Activated CD8-positive, alpha-beta memory T cell treated with anti-CD3 and anti-CD28 coated beads for 48 hours (primary cell): Measurements from ENCODE around the gene TSHR.
"Not testable (repeated sequence)": the region's sequence is repeated elsewhere in the genome, so short reads cannot be mapped to it uniquely, and the experiment has no call there.

Experiments used
- DNase-seq, 3 experiments: peaks; one replicate each; pipeline ENCODE4 v3.0.0-alpha.2; 2020; ENCODE audit warnings: low read depth in 2 of 3, low spot score in 2 of 3

The TSHR gene

DNA sequence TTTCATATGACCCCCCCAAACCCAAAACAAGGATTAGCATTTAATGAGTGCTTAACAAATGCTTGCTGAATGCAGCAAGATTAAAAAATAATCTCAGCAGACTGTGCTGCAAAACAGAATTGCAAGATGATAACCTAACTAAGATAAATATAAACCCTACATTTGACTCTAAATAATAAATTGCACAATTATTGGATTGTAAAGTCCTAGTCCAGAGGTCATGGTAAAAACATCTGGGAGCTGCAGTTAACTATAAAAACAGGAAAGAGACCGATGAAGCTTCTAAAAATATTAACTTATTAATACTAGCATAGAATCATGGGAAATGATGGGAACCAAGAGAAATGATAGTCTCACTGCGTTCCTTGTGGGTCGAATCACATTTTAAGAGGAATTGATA, 37.2 kb downstream of the TSHR start:
- no peak for DNase-seq

DNA sequence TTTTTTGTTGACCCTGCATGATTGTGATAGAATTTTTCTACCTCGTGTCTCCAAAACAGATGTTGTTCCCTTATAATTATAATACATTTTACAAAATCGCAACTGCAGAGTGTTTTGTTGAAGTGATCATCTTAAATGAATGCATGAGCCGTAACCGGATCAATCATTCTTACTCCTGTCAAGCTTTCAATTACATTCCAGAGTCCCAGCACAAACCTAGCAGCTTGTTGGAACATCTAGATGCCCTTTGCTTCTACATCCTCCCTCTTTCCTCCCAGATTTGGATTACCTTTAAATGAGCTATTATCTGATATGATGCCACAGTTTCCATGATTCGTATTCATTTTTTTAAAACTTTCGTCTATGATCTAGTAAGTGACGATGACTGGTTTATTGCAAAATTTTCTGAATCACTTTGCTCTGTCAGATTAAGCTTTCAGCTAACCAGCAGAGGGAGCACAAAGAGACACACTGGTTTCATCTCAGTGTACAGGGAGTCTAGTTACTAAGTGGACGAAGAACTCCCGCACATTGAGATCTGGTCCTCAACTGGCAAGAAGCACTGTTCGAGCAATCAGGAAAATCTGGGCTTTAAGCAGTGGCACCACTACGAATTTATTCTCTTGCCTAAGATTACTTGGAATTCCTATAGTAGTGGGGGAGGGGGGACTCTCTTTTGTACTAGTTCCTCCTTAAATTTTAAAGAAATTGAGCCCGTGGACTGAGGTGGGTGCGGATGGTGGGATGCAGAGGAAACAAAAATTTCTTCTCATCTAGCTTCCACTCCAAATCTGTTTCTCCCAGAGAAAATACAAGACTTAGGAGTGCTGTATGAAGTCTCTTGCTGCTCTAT, 40.9 kb downstream of the TSHR start:
- no peak for DNase-seq

DNA sequence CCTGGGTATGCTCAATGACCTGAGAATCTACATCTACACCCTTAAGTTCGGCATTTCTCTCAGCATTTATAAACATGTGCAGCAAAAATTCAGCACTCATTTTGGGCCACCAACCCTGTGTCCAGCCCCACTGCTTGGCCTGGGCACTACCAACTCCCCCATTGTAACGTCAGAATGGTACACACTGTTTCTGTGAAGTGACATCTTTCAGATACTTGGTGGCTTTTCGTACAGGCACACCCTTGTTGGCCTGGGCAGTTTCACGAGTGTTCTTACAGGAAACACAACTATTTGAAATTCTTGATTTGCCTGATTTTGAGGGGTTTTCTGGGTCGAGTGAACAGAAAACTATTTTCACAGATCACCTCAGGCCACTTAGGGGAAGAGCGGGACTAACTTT, 46.0 kb downstream of the TSHR start:
- no peak for DNase-seq

DNA sequence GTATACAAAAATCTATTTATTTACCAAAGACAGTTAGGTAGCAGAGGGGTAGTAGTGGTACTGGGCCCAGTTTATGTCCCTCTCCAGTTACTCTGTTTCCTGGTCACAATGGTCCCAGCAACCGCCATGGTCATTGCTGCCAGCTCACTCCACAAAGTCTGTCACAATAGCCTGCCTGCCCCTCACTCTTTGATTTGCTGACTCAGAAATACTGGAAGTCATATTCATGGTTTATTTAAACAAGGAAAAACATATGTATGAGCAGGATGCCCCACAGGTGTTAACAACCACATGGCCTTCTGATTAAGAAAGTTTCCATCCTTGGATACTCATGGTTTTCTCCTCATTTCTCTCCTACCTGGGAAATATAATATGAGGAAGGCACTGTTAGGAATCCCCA, 49.2 kb downstream of the TSHR start:
- no peak for DNase-seq

- DNase-seq = no peak
Measured at GRCh38 chr14:81005540-81006228, 50.3 kb downstream of the TSHR start.

GRCh38 chr14:81006266-81006665, 50.8 kb downstream of the TSHR start:
- DNase-seq = no peak

DNA sequence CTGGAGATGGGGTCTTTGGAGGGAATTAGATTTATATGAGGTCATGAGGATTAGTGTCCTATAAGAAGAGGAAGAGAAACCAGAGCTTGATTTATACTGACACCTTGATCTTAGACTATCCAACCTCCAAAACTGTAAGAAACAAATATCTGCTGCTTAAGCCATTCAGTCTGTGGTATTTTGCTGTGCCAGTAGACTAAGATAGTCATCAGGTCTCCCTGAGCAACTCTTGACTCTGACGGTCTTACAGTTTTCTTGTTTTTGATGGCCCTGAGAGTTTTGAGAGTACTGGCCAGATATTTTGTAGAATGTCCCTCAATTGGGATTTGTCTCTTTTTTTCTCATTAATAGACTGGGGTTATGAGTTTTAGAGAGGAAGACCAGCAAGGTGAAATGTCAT, 51.7 kb downstream of the TSHR start:
- DNase-seq = no peak

DNA sequence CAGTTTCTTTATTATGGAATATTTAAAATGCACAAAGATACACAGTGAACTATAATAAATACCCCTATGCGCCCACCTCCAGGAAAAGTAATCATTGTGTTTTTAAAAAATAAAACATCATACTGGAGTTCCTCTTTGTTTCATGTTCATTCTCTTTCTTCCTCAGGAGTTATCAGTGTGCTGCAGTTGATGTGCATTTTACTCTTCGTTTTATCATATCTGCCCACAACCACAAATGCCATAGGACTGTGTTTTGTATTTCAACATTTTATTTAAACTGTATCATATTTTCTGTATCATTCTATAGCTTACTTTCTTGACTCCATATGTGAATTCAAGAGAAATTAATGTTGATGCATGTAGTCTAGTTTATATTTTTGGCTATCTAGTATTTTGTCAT, 53.9 kb downstream of the TSHR start:
- DNase-seq = no peak

DNA sequence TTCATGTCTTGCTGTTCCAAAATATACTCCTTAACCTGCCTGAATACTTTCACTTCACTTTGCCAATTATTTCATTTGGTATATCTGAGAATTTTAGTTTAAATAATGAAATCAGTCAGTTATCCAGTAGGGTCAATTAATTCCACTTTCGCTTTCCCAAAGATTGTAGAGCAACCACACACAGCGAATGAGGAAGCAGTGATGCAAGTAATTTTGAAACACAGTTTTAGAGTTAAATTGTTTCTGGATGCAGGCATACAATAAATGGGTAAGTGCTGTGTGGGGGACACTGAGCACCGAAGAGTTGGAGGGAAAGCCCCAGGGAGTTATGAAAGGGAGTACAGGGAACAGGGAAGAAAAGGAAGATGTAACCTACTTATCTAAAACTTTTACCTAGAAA, 62.8 kb downstream of the TSHR start:
- no peak for DNase-seq

GRCh38 chr14:81018684-81019083, 63.3 kb downstream of the TSHR start:
- DNase-seq = no peak

DNA sequence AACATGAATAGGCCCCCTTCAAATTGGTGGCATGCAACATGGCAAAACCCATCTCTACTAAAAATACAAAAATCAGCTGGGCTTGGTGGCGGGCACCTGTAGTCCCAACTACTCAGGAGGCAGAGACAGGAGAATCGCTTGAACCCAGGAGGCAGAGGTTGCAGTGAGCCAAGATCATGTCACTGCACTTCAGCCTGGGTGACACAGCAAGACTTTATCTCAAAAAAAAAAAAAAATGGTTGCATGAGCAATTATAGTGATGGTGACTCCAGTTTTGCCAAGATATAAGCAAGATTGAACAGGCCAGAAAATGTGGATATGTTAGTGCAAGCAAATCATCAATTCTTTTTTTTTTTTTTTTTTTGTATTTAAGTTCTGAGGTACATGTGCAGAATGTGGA, 63.7 kb downstream of the TSHR start:
- not testable (repeated sequence) for DNase-seq

DNA sequence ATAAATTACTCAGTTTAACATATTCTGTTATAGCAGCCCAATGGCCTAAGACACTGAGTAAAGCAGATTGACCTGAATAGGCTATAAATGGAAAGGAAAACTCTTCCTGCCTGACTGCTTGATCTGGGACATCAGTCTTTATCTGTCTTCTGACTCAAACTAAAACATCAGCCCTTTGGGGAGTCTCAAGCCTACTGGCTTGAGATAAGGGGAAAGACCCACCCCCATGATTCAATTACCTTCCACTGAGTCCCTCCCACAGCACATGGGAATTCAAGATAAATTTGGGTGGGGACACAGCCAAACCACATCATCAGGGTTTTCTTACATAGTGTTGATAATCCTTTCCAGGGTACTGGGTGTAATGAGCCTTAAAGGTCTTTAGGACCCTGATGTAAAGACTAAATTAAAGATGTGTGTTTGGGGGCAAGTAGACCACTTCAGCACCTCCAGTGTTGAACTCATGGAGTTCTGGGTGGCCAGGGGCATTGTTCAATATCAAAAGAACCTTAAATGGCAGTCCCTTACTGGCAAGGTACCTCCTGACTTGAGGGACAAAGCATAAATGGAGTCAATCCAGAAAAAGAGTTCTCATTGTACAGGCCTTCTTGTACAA, 67.8 kb downstream of the TSHR start:
- DNase-seq = no peak

- DNase-seq = no peak
Measured at GRCh38 chr14:81028461-81028860, 73.0 kb downstream of the TSHR start.

DNA sequence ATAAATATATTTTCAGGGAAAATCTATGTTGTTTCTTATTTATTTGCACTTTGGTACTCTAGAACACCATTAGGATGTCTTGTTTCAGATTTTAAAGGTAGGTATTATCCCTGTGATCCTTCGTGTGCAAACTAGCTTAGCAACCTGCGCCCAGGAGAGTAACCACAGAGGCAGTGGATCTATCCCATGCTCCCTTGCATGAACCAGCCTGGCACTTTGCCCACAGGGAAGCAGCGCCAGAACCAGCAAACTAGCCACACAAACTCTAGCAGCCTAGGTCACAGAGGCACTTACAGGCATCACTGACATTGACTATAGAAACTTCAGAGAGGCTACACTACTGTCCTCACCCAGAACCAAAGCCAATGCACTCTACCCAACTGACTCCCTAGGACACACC, 76.1 kb downstream of the TSHR start:
- no peak for DNase-seq

- no peak for DNase-seq
Measured at GRCh38 chr14:81033698-81034240, 78.3 kb downstream of the TSHR start.

DNA sequence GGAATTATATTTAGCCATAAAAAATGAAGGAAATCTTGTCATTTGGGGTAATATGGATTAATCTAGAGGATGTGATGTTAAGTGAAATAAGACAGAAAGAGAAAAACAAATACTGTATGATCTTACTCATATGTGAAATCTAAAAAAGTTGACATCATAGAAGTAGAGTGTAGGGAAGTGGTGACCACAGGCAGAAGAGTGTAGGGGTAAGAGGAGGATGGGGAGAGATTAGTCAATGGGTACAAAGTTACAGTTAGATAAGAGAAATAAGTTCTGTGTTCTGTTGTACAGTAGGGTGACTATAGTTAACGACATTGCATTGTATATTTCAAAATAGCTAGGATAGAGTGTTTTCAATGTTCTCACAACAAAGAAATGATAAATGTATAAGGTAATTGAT, 87.0 kb downstream of the TSHR start:
- no peak for DNase-seq

DNA sequence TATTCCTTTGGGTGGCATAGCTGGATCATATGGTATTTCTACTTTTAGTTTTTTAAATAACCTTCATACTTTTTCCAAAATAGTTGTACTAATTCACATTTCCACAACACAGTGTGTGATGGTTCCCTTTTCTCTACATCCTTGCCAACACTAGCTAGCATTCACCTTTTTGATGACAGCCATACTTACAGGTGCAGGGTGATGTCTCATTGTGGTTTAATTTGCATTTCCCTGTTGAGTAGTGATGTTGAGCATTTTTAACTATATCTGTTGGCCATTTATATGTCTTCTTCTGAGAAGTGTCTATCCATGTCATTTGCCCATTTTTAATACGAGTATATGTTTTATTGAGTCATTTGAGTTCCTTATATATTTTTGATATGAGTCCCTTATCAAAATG, 96.1 kb downstream of the TSHR start:
- no peak for DNase-seq

GRCh38 chr14:81054057-81054456, 98.6 kb downstream of the TSHR start:
- DNase-seq = not testable (repeated sequence)

DNA sequence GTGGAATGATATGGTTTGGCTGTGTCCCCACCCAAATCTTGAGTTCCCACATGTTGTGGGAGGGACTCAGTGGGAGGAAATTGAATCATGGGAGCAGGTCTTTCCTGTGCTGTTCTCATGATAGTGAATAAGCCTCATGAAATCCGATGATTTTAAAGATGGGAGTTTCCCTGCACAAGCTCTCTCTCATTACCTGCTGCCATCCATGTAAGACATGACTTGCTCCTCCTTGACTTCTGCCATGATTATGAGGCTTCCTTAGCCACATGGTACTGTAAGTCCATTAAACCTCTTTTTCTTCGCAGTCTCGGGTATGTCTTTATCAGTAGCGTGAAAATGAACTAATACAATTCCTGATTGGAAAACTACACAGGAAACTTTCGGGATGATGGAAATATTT, 100.5 kb downstream of the TSHR start:
- DNase-seq = no peak

DNA sequence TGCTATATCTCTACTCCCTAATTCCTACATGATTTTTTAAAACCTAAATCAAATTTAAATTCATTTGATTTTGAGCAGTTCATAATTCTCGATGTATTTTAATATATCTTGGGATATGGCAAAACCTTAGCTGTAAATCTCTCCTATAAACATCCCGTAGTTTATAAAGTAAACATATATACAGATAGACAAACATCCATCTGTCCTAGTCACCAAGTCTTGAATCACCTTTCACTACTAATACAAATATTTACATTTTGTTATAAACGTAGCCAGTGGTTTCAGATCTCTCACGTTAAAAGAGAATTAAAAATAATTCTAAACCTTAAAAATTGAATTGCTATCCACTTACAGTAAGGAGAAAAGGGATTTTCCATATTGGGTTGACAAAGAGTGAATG, 107.0 kb downstream of the TSHR start:
- DNase-seq = no peak

DNA sequence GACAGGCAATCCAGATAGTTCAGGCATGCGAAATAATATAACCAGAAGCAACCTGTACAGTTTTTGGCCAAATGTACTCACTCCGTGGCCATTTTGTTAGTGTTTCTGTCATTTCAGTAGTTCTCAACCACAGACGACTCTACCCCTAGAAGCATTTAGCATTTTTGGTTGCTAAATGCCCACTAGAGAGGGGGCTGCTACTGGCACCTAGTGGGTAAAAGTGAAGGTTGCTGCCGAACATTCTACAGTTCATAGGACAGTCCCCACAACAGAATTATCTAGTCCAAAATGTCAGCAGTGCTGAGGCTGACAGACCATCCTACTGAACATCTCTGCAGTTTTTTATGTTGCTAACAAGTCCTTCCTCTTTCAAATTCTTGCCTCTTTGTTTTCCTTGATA, 107.4 kb downstream of the TSHR start:
- no peak for DNase-seq

- no peak for DNase-seq
Measured at GRCh38 chr14:81066672-81067071, 111.3 kb downstream of the TSHR start.
